HCEC 1CT (cell line): ENCODE measurements around the gene MFNG.

Experiments used
- DNase-seq: peaks from one replicate; pipeline ENCODE4 v3.0.0-alpha.2; 2017

The MFNG gene

DNA sequence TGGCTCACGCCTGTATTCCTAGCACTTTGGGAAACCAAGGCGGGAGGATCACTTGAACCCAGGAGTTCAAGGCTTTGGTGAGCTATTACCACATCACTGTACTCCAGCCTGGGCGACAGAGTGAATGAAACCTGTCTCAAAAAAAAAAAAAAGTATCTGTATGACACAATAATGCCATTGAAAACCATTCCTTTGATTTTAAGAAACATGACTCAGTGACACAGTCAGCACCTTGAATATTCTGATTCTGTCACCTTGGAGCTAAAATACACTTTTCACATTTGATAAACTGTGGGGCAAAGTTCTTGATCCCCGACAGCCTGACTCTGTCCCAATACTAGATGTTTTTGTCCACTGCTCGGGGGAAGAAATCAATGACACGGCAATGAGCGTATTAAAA is 42.2 kb downstream of the MFNG start:
- no peak for DNase-seq

DNA sequence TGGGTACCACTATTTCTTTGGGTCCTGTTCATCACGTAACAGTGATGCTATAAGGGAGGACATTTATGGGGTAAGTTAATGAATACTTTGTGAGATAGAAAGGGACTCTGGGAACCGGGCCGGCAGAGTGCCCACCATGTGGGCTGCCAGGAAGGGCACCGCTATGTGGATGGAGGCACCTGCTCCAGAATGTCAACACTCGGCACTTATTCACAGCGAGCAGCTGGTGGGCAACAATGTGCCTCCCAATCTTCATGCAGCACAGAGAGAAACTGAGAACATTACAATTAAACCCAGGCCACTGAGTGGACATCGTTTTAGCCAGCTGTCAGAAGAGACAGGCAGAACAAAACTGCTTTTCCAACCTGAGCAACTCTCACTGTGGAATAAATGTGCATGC is 43.1 kb downstream of the MFNG start:
- DNase-seq, result no peak

DNA sequence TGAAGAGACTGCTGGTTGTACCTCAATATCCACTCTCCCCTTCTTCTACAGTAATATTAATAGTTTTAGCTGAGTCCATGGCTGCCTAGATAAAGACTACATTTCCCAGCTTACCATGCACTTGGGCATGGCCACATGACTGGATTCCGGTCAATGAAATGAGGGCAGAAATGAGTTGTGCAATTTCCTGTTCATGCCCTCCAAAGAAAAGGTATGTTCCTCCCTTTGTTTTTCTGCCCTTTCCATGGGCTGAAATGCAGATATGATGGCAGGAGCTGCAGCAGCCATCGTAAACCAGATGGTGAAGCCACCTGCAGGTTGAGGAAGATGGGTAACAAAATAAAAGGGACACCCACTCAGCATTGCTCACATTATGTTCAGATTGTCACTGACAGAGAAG is 43.6 kb downstream of the MFNG start:
- DNase-seq, result peak; percentile 33

DNA sequence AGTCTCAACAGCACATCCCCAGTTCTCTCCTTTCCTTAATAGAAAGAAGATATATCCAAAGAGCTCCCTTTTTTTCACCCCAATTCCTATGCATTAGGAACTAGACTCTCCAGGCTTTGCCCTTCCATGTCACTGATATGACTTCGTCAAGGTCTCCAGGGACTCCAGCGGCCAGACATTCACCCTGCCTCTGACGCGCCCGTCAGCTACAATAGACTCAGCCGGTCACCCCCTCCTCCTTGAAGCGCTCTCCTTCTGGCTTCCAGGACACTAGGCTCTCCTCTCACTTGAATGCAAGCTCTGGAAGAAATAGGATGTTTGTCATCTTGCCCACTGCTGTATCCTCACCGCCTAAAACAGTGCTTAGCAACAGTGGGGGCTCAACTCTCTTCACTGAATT is 44.0 kb downstream of the MFNG start:
- no peak for DNase-seq

DNA sequence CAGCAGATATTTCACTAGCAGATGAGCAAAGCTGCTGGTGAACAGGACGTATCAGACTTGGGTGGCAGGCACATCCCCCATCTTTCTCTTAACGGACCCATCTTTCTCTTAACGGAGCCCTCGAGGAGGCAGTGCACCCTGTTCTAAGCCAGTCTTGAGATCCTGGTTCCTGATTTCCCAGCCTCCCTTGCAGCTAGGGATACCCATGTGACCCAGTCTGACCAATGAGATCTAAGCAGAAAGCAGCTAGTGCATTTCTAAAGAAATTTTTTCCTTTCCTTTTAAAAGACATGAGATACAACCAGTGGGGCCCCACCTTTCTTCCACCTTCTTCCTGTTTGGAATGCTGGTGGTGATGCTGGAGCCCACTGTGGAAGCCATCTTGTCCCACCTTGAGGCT is 45.3 kb downstream of the MFNG start:
- no peak for DNase-seq

DNA sequence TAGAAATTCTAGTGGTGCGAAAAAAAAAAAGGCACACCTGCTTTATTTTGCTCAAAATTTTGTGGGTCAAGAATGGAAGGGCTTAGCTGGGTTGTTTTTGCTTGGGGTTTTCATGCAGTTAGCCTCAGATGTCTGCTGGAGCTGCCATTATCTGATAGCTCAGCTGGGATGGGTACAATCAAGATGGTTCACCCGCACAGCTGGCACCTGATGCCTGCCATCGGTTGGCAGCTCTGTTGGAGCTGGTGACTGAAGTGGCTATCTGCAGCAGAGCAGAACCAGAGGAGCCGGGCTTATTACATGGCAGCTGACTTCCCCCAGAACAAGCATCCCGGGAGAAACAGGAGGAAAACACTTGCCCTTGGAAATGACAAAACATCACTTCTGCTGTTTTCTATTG is 46.8 kb downstream of the MFNG start:
- no peak for DNase-seq

DNA sequence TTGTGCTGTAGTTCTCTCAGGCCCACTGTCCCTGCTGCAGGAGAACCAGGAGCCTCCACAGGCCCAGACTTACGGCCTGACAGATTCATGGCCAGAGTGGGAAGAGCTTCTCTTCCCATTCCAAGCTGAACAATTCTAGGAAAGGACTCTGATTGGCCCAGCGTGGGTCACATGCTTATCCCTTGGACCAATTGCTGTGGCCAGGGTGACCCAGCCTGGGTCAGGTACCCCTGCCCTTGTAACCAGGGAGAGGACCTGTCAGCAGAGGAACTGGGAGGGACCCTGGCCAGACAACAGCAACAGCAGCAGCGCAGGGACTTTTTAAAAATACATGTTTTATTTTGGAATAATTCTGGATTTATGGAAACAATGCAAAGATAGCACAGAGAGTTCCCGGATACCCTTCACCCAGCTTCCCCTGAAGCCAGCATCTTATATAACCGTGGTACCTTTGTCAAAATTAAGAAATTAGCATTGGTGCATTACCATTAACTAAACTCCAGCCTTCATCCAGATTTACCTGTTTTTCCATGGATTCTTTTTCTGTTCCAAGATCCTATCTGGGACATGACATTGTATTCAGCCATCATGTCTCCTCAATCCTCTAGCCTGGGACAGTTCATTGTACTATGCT is 50.1 kb downstream of the MFNG start:
- DNase-seq, result no peak

DNA sequence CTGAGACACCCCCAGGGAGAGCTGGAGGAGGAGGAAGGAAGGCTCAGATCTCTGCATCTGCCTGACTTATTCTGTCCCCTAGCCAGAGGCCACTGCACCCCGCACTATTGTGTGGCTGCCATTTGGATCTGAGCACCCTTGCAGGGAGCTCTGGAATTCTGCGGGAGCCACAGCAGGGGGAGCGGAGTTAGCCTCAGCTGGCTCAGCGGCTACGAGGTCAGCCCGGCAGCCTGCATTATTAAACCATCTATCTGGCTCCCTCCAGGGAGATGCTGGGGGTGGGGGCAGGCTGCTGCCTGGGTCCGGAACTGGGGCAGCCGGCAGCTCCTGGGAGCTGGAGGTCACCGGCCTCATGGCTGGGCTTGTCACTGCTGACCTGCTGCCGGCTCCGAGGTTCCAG is 52.4 kb downstream of the MFNG start:
- DNase-seq, result no peak

DNA sequence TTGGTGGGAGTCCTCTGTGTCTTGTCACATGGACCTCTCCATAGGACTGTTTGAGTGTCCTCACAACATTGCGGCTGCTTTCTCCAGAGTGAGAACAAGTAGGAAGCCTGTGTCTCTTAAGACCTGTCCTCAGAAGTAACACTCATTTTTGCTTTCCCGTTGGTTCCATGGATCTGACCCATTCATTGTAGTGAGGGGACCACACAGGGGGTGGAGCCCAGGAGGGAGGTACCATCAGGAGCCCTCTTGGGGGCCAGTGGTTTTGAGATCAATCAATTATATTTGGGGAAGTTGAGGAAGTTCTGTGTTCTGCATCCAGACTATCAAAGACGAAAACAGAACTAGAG is 53.5 kb downstream of the MFNG start:
- DNase-seq, result no peak

DNA sequence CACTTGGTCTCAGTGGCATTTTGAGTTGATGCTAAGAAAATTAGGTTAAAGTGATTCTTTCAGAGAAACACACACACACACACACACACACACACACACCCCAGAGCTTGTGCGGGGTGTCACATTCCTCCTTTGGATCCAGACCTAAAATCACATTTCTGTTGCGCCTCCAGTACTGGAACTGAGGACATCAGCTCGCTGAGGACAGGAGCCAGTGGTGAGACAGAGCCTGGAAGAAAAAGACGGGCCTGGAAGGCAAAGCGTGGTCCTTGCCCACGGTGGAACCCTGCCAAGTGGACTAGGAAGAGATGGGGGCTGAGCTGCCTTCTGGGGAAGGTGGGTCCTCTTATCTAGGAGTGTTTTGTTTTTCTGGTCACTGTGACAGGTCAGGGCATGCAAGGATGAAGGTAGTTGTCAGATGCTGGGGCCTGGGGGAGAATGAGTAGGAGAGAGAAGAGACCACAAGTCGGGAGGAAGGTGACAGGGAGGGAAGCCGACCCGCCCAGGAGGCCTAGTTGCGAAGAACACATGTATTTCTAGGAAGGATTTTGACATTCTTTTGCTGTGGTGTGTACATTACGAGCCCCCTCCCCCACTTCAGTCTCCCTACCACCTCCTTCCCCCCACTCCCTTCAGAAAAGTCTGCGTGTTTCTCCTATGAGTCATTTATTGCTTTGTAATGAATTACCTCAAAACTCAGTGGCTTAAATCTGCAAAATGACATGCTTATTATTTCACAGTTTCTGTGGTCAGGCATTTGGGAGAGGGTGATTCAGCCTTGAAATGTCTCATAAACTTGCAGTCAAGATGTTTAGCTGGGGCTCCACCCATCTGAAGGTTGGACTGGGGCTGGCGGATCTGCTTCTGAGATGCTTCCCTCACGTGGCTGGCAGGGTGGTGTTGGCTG is 54.1 kb downstream of the MFNG start:
- DNase-seq, result peak; percentile 98

DNA sequence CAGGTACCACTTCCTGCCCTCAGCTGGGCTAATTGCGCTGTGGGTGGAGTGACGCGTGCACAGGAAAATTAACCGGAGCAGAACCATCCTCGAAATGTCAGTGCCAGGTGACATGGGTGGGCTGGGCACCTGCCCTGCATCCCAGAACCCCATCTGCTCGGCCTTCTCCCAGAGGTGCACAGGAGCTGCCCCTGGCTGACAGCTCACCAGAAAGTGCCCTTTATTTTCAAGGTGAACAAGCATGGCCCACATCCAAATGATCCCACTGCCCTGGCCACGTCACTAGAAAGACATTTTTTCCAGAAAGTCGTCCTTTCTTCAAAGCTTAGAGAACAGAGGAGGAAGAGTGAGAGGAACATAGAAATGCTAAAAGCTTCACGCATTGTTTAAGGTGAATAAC is 54.8 kb downstream of the MFNG start:
- DNase-seq, result no peak

DNA sequence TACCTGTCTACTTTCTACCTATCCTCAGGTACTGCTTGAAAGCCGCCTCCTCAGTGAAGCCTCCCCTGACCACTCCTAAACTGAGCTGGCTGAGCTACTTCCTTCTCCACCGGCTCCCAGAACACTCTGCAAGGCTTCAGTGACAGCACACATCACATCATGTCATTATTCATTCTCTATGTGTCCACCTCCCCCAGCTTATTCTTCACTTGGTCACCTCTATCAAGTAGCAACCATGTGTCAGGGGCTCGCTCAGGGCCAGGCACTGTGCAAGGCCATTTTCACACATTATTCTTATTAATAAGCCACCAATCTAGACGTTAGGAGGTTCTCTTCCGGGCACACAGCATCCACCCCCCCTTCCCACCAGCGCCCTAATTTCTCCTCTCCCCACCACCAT is 55.2 kb downstream of the MFNG start:
- no peak for DNase-seq

DNA sequence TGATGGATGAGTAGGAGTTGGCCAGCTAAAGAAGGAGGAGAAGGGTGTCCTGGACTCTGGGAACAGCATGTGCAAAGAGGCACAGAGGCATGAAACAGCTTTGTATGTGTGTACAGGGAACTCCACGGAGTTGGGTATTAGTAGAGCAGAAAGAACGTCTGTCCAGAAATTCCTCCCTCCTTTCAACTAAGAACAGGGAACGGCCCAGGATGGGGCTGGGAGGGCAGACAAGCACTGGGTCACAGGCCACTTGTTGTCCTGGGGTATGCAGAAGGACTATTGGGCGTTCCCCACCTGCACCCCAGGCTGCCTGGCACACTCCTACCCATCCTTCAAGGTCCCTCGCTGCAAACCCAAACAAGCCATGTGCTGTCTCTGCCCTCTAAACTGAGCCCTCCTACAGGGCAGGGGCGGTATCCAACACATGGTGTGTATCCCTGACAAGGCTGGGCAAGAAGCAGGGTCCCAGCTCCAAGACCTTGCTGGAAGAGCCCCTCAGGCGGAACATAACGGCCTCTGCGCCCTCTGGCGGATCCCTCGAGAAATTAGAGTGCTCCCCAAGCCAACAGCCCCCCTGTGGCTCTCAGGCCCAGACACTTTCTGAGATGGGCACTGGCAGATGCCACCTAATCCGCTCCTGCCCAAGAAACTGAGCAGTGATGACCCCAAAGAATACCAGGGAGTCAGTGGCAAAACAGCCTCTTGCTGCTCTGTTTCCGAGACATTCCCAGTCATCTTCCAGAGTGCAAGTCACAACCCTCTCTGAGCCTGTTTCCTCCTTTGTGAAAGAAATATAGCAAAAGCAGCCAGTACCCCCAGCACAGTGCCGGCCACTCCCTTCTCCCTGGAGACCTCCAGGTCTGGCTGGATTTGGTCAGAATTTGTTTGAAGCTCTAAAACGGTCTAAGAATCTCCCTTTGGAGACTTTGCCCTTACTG is 57.3 kb downstream of the MFNG start:
- peak; percentile 32 for DNase-seq

DNA sequence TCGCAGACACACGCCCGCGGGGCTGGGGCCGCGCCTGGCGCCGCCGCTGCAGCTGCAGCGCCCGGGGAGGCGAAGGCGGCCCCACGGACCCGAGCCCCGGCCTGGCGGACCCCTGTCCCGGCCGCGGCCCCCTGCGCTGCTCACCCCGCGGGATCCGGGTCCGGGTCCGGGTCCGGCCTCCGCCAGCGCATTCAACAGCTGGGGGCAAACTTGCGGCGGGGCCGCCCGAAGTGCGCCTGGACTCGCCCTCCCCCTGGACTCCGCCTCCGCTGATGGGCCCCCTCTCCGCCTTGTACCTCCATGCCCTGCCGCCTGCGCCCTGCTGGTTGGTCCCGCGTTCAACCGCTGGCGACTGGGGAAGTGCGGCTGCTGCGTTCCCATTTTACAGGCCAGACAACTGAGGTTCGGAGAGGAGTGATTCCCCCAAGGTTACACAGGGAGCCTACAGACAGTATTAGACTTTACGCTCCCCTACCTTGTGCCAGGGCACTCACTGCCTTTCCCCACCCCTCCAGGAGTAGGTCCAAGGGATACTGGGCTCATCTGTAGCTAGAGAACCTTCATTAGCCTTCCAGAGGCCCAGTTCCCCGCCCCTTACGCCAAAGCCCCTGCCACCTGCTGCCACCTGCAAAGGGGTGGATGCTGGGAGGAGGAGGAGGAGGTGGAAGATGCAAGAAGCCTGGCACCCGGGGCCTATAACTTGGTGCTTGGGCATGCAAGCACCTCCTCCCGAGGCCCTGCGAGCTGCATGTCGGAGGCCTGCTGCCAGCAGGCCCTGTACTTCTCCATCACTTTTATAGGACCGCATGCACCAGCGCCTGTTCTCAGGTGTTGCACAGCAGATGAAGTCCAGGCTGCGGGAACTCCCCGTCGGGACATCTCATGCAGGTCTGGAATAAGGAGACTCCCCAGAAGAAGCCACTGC is 58.2 kb downstream of the MFNG start:
- no peak for DNase-seq

DNA sequence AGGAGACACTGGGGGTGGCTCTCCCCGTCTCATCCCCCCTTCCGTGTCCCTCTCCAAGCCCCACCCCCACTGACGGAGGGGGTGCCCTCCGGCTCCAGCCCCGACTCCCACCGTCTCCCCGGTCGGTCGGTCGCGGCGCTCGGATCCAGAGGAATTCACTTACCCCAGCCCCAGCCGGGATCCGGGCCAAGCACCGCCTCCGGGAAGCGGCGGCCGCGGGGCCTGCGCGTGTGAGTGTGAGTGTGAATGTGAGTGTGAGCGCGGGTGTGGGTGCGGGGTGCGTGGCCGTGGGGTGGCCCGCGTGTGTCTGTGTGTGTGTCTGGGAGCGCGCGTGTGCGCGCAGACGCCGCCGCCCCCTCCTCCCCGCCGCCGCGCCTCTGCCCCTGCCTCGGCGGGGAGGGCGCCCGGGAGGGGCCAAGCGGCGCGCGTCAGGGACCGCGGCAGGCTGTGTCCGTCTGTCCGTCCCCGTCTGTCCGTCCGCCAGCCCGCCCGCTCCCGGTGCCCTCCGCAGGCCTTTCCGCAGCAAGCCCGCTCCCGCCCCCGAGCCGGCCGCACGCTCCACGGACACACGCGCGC is 59.0 kb downstream of the MFNG start, which contains the start of gene ELFN2:
Gene ELFN2 (minus strand): TSS at position 345 of the 576 bp plus-strand sequence. CDS start 51,945 bp downstream, outside the sequence.
- no peak for DNase-seq

DNA sequence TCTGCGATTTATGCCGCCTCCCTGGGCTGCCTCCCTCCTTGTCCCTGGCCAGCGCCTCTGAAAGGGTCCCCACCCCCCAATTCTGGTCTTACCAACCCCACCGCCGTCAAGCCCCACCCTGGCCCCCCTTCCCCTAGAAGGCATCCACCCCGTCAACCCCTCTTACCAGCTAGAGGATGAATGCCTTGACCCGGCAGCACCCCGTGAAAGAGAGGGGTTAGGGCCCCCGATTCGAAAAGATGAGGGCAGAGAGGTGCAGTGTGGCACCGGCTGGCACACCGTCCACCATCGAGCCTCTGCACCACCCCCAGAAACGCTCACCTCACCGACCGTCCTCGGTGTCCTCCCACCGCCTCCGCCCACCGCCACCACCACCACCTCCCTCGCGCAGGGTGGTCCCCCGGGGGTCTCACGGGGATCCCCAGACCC is 59.5 kb downstream of the MFNG start:
- no peak for DNase-seq

DNA sequence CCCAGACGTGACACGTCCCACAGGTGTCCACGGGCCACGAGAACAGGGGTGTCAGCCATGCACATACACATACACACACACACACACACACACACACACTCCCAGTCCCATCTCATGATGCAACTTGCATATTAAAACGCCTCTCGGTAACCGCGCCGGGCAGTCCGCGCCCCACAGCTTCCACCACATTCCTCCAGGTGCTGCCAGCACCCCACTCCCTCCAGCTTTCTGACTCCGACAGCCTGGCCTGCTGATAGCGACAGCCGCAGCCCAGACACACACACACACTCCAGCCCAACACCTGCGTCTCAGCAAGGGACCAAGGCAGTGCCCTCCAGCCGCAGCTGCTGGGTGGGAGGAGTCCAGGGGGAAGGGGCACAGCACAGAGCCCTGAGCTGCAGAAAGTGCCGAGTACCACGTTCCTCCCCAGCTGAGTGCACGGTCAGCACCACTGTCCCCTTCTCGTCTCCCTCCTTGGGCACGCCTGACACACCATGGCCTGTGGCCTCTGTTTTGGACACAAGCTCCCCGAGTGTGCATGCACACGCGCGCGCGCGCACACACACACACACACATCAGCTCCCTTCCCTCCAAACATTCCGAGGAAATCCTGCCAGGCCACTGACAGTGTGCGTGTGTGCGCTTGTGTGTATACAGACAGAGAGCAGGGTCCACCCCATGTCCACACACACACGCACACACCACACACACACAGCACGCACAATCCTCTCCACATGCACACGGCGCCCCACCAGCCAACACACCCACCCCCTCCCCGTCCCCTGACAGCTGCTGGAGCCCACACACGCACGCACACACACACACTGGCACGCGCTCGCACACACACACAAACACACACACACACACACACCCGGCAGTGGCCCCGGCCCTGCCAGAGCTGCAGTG is 60.1 kb downstream of the MFNG start:
- DNase-seq, result no peak

DNA sequence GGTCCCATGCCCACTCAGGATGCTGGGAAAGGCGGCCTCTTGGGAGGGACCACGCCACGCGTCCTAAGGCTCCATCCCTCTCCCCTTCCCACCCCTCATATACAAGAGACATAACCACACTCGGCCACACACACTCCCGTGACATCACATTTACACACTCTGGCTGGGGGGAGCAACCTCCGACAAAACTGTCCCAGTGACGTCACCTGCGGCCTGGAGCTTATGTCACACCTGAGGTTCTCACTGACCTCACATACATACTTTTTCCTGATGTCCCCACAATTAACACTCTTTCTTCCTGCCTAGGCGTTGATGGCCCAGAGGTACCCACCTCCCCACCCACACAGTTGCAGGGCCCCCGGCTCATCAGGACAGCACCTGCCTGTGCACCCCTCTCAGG is 60.8 kb downstream of the MFNG start:
- no peak for DNase-seq

DNA sequence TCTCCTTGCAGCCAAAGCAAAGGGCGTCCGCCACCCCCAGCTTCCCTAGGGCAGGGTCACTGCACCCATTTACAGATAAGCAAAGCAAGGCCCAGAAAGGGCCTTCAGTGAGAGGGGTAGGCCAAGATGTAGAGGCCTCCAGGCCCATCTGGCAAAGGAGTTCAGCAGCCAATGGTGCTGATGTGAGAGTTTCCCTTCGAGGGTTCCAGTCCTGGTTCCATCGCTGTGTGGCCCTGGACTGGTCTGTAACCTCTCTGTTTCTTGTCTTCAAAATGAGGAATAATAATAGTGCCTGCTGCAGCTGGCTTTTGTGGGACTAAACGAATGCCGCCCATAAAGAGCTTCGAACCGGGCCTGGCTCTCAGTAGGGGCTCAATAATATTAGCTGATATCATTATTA is 62.9 kb downstream of the MFNG start:
- no peak for DNase-seq

DNA sequence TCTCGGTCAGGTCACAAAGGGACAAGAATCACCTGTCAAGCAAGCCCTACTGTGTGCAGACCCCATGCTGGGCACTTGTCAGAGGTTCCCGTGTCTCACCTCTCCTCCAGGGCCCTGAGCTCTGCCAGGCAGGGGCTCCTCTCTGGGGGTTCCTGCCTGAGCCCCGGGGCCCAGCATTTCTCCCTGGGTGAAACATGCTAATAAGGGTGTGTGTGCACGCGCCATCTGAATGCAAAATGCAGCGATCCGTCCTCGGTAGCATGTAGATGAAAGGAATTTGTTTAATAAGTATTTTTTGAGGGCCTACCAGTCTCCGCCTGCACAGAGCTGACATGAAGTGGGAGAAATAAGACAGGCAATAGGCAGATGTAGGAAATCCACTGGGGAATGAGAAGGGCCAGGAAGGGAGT is 64.7 kb downstream of the MFNG start:
- DNase-seq, result no peak
